Gastrocnemius medialis (tissue), 4 donors: Measurements from ENCODE around the gene PARG.

Experiments
- CTCF ChIP-seq, 5 experiments: fragments of 450-650 bp in 3 of 5; fragments of 200-600 bp in 2 of 5; sonication (generic) in 2 of 5; IDR thresholded peaks in 4 of 5; conservative IDR thresholded peaks in 1 of 5; 1 replicate in 4 of 5; 2 replicates in 1 of 5; pipeline ENCODE4 v1.5.1; 2016 to 2019; ENCODE audit warnings: antibody characterized with exemption in 5 of 5, mild to moderate bottlenecking in 3 of 5, moderate library complexity in 3 of 5
- POLR2A ChIP-seq, 2 donors: fragments of 450-650 bp; IDR thresholded peaks; one replicate each; pipeline ENCODE4 v1.6.1; 2017; ENCODE audit warnings: antibody characterized with exemption in 2 of 2, mild to moderate bottlenecking in 2 of 2, moderate library complexity in 2 of 2

- TF ChIP-seq CTCF (IDR thresholded peaks at IDR 0.05 in 4 of 5, conservative IDR thresholded peaks at IDR 0.05 in 1 of 5) (no peak), POLR2A (IDR thresholded peaks at IDR 0.05) (no peak)
Measured at GRCh38 chr10:49844775-49845595, 96.8 kb downstream of the PARG start.
